Activated naive CD4-positive, alpha-beta T cell treated with anti-CD3 and anti-CD28 coated beads, Interleukin-2, amount 50 U/mL, for 16 hours (primary cell): ENCODE results near the gene SBF2.
"Not testable (repeated sequence)": the region's sequence is repeated elsewhere in the genome, so short reads cannot be mapped to it uniquely, and the experiment has no call there.

Experiments
- DNase-seq: peaks from one replicate; pipeline ENCODE4 v3.0.0-alpha.2; 2020

The SBF2 gene

DNA sequence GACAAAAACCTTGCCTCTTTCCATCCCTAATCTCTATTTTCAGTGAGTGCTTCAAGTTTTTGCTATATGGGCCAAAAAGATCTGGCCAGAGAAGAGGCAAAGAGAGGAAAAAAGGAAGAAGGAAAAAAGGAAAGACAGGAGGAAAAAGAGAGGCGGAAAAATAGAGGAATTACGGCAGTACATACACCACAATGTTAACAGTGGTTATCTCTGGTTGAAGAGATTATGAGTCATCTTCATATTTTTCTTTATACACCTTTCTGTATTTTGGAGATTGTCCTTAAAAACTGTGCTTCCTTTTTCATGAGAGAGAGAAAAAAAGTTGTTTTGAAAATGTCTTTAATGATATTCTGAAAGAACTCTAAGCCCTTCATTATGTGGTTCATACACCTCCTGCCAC, 133.7 kb downstream of the SBF2 start:
- no peak for DNase-seq

DNA sequence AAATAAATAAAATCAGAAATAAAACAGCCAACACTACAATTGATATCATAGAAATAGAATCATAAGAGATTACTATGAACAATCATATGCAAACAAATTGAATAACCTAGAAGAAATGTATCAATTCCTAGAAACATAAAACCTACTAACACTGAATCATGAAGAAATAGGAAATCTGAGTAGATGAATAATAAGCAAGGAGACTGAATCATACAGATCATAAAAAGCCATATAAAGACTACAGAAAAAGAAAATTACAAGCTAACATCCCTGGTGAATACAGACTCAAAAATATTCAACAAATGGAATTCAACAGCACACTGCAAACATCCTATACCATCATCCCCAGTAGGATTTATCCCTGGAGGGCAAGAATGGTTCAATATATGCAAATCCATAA, 135.6 kb downstream of the SBF2 start:
- no peak for DNase-seq

DNA sequence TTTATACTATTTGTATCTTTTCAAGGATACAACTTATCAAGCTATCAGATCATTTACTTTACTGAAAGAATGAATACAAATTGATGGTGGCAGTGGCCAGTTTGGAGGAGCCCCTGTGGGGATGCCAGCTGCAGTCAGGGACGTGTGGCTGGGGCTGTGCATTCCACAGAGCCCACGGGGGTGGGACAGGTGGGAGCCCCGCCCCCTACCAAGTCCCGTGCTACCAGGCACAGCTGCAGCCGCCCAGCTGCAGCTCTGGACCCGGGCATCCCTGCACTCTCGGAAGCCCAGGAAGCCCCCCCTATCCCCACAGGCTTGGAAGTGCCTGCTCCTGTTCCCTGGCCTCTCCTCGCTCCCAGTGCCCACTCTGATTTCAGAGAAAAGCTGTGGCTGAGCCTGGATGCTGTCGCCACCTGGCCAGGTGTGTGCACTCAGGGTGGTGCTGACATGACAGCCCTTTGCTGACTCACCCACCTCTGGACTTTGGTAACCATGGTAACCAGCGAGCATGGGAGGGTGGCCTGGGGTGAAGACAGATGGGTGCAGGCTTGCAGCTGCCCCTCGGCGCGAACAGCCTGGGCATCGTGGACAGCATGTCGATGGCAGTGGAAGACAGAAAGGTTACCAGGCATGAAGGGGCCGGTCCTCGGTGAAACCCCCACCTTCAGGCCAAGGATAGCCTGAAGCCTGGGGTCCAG, 138.1 kb downstream of the SBF2 start:
- no peak for DNase-seq

DNA sequence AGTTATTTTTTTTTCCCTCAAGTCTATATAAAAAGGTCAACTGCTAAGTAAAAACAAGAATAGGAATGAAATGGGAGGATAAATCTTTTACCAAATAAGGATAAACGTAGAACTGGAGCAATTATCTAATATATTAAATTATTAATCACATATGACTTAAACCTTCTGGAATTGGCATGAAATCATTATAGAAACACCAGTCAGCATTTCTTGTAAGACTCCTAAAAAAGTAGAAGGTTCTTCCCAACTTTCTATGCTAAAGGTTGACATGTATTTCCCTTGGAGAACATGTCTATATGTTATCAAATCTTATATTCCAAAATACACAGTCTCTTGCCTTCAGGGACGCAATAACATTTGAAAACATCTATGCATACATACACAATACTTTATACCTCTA, 143.2 kb downstream of the SBF2 start:
- no peak for DNase-seq

DNA sequence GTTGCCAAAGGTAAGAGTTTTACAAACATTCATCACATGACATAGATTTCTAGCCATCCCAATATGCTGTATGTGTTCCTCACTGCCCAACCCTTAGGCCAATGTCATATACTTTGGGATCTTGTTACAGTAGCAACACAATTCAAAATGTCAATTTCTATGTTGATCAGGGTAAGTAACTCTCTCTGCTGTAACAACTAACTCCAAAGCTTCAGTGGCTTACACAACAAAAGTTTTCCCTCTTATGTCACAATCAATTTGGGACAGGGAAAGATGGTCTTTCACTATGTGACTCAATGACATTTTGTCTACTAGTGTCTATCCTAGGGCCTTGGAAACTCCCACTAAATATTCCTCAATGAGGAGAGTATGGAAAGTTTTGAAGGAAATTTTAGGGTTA, 144.5 kb downstream of the SBF2 start:
- no peak for DNase-seq

DNA sequence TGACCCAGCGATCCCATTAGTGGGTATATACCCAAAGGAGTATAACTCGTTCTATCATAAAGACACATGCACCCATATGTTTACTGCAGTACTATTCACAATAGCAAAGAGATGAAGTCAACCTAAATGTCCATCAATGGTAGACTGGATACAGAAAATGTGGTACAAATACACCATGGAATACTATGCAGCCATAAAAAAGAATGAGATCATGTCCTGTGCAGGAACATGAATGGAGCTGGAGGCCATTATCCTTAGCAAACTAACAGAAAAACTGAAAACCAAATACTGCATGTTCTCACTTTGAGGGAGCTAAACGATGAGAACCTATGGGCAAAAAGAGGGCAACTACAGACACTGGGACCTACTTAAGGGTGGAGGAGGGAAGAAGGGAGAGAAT, 146.8 kb downstream of the SBF2 start:
- DNase-seq, result no peak

DNA sequence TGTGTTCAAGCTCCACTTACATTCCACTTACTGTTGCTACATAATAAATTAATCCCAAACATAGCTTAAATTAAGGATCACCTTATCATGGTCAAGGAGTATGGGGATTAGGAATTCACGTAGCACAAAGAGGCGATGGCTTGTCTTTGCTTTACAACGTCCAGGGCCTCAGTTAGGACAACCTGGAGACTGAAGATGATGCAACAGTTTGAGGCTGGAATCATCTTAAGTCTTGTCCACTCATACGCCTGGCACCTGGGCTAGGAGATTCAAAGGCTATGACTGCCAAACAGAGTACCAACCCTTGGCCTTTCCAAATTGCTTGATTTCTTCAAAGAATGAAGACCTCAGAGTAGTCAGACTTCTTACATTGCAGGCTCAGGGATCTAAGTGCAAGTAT, 149.1 kb downstream of the SBF2 start:
- DNase-seq, result no peak

DNA sequence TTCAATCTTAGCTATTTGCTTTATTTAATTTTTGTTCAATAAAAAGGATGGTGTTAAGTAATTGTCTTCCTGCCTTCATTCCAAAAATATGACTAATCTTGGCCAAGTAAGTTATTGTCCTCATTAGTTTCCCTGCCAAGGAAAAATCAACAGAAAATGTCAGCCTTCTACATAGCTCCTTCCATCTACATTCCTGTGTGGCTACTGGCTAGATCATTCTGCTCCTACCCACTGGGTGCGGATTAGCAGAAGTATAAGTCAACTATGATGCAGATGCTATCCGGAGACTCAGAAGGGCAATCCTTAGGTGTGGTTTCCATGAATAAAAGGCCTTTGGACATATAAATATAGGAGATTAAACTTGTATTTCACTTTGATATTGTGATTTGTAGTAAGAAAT, 154.4 kb downstream of the SBF2 start:
- DNase-seq, result no peak

DNA sequence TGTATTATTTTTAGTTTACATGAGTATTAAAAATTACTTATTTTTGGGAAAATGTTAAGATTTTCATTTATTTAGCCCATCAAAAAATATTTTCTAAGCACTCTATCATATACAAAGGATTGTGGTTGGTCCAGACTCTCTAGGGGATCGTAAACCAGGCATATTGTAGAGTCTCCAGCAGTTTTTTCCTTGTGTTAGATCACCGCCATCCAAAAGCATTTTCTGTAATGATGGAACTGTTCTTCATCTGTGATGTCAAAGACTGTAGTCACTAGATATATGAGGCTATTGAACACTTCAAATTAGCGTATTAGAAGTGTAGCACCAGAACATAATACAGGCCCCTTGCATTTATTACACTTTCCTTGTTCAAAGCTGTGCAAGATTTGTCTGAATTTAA, 154.9 kb downstream of the SBF2 start:
- no peak for DNase-seq

DNA sequence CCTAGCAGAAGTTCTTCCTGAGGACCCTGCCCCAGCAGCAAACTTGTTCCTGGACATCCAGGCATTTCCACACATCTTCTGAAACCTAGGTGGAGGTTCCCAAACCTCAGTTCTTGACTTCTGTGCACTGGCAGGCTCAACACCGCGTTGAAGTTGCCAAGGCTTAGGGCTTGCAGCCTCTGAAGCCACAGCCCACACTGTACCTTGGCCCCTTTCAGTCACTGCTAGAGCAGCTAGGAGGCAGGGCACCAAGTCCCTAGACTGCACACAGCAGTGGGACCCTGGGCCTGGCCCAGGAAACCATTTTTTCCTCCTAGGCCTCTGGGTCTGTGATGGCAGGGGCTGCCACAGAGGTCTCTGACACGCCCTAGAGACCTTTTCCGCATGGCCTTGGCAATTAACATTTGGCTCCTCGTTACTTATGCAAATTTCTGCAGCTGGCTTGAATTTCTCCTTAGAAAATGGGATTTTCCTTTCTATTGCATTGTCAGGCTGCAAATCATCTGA, 159.0 kb downstream of the SBF2 start:
- no peak for DNase-seq

DNA sequence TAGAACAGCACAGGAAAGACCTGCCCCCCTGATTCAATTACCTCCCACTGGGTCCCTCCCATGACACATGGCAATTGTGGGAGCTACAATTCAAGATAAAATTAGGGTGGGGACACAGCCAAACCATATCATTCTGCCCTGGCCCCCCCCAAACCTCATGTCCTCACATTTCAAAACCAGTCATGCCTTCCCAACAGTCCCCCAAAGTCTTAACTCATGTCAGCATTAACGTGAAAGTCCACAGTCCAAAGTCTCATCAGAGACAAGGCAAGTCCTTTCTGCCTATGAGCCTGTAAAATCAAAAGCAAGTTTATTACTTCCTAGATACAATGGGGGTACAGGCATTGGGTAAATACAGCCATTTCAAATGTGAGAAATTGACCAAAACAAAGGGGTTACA, 159.8 kb downstream of the SBF2 start:
- not testable (repeated sequence) for DNase-seq

DNA sequence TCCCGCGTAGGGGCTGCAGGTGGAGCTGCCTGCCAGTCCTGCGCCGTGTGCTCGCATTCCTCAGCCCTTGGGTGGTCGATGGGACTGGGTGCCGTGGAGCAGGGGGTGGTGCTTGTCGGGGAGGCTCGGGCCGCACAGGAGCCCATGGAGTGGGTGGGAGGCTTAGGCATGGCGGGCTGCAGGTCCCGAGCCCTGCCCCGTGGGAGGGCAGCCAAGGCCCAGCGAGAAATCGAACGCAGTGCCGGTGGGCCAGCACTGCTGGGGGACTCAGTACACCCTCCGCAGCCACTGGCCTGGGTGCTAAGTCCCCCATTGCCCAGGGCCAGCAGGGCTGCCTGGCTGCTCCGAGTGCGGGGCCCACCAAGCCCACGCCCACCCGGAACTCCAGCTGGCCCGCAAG, 160.8 kb downstream of the SBF2 start:
- not testable (repeated sequence) for DNase-seq

DNA sequence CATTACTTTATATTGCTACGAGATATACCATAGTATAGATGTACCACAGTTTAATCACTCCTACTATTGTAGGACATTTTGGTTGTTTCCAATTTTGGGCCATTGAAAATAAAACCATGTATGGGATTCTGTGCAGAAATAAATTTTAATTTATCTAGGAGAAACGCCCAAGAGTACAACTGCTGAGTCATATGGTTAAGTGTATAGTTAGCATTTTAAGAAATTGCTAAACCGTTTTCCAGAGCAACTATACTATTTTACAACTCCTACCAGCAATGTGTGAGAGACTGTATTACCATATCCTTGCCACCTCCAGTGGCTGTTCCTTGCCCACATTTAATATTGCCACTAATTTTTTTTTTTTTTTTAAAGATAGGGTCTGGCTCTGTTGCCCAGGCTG, 163.1 kb downstream of the SBF2 start:
- DNase-seq, result no peak

DNA sequence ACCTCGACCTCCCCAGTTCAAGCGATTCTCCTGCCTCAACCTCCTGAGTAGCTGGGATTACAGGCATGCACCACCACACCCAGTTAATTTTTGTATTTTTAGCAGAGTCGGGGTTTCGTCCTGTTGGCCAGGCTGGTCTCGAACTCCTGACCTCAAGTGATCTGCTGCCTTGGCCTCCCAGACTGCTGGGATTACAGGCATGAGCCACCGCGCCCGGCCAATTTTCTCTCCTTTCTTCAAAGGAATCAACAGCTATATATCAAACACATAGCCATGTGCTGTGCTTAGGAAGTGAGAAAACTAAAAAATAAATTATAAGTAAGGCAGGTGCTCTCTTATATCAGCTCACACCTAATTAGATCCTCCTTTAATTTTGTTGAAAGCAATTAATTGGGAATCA, 164.8 kb downstream of the SBF2 start:
- DNase-seq, result not testable (repeated sequence)

DNA sequence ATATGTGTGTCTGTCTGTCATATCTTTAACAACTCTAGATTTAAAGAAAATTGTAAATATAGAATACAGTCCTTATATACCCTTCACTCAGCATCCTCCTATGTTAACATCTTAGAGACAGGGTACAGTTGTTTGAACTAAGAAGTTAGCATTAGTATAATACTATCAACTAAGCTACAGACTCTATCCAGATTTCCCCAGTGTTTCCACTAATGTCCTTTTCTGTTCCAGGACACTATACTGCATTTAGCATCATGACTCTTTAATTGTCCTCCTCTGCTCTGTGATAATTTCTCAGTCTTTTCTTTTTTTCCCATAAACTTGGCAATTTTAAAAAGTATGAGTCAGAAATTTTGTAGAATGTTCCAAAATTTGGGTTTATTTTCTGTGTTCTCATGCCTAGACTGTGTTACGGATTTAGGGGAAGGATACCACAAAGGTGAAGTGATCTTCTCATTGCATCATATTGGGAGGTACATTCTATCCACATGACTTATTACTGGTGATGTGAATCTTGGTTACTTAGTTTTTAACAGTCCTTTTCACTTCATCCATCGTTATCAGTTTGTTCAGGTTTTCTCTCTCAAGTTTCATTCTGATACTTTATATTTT, 168.4 kb downstream of the SBF2 start:
- no peak for DNase-seq

DNA sequence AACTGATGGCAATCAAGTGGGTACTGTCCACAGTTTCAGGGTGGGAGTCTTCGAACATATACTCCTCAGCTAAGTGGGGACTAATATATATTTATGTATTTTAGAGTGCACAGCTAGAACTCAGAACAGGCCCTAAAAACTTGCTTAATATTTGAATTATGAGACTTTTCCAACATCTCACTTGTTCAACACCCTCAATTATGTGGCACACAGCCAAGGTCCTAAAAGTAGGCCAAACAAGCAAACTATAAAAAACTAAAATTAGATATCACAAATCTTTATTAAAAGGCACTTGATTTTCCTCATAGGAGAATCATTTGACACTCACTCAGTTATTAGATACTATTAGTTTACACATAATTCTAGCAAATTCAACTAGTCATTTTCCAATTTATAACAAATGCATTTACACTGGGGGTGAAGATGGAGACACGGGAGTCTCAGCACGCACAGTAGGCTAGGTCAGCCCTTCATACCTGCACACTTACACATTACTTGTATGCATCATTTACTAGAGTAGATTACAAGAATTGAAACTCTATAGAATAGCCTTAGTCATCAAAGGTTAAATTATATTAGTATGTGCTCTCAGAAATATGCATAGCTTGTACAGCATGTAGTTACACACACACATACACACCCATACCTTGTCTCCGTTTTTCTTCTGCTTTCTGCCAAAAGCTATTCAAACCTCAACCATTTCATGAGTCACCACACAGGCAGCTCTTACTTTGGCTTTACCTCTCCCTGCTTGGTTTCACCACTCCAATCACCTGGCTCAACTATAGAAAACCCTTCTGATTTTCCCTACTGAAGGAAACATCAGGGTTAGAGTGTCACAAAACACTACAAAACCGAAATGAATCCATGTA, 171.5 kb downstream of the SBF2 start:
- DNase-seq, result no peak

DNA sequence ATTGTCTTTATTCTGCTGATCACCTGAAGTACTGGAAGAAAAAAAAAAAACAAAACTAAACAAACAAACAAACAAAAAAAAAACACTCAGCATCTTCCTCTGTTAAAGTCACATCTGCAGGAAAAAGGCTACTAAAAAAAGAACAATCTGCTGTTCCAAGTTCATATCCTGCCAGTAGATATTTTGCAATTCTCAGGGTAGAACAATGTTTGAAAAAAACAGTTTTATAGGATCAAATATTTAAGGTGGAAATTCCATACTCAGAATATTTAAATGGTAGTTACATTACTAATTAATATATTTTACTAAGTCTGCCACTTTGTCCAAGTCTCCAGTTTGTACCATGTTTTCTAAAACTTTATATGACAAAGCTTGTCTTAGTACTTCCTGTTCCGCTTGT, 175.2 kb downstream of the SBF2 start:
- DNase-seq, result no peak

DNA sequence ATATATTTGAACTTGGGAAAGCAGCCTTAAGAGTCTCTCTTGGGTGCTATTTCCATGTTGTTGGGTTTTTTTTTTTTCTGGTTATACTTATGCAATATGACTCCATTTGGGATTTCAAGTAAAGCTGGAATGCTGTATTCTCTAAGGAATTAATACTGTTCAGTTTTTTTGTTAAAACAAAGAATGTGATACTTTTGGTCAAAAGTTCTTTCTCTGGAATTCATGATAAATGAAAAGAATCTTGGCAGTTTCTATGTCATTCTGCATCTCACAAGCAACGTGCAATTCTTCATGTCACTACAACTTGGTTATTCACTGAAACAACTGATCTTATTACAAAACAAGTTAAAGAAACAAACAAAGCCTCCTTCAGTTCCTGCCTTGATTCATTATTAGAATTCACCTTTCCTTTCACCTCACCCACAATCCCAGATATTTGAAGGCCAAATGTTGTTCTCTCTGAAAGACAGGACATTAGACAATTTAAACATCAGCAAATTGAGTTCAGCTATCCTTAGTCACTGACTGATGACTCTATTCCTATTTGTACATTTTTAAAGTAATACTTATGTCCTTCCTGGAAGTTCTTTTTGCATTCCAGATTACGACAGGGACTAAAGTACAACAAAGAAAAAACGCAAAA, 176.2 kb downstream of the SBF2 start:
- DNase-seq, result no peak

DNA sequence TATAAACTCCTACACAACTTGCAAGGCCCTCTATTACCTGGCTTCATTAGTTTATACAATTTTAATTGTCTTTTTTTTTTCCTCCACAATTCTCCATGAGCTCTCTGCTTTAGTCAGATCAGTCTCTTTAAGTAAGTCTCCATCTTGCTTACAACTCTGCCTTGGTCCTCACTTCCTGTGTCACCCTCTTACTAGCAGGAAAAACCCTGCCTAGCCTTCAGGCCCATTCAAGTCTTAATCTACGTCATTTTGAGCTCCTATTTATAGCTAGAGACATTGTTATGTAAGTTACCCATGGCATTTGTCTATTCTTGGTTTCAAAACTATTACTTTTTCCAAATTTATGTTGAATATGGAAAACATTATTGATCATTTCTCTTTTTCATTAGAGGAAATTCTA, 177.4 kb downstream of the SBF2 start:
- DNase-seq, result no peak

DNA sequence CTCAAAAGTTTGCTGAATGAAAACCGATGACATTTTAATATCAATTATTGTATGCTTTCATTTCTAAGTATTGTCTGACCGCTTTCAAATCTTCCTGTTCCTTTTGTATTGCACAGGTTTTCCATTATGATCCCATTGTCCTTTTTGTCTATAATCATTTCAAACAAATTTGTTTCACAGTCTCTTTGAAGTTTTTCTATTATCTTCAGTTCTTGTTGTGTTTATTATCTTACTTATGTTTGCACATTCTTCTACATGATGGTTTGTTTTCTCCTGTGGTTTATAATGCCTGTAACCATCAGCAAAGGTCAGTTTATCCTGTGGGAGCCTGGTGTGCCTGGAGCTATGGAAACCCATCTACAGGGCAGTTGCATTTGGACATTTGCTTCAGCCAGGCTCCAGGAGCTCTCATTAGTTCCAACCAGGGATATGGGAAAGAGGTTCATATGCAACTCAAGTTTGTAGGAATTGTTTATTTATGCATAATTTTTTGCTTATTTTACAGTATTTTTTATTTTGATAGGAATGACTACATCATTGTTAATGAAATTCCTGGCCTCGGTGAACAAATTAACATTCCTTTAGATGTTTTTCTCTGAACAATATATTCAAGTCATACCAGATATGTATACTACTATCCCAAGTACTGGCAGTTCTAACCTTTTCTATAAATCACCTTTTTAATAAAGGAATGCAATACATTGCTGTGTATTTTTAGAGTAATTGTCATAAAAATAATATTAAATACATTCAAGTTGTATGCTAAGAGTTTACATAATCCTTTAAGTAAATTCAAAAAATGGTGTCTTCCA, 179.2 kb downstream of the SBF2 start:
- DNase-seq, result no peak

DNA sequence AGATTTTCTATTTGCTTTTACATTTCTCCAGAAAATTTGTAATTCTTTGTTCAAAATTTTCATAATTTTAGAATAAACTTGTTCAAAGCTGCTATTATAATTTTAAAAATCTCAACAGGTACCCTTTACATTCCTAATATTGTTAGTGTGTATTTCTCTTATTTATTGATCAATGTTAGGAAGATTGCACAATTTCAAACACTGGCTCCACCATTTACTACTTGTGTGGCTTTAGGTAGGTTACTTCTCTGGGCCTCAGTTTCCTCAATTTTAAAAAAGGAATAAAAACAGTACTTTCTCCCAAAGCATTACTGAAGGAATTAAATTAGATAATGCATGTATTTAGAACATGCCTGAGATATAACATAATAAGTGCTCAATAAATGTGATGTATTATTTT, 180.2 kb downstream of the SBF2 start:
- DNase-seq, result no peak

DNA sequence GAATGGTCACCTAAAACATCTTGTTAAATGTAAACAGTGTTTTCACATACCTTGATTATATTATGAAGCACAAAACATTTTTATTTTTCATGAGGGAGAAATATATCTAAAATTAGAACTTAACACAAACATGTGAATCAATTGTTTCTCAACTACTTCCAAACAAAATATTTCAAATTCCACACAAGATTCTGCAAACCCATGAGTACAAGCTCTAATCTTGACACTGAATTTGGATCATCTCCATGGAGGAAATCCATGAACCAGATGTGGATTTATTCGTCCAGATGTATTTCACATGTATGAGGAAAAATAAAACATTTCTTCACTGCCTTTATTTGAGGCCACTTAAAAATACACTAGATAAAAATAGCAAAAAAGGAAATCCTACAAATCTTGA, 184.2 kb downstream of the SBF2 start:
- DNase-seq, result no peak
